Natural killer cell treated with Interleukin-12 subunit alpha and Interleukin-12 subunit beta and Interleukin-15 and Interleukin-18, amount 100 ng/mL, for 72 hours (primary cell): ENCODE results near the gene CRACDL. TPM values are rescaled to one million over a fixed set of nuclear protein-coding genes. Genes with fewer than 3 reads are reported as not detected.
"Not testable (repeated sequence)": the region's sequence is repeated elsewhere in the genome, so short reads cannot be mapped to it uniquely, and the experiment has no call there.

ENCODE experiments used
- ATAC-seq, 2 donors: fragments of 150-1000 bp; cut with Tn5 transposase in 1 of 2; sonication (Bioruptor Pico), chemical (Tn5 transposase) in 1 of 2; 2 replicates each; pipeline ENCODE4 v1.10.0; 2021
- DNase-seq: peaks from one replicate; pipeline ENCODE4 v3.0.0; 2022; ENCODE audit warnings: low spot score
- H3K27ac Mint-ChIP-seq, 2 donors: 1 replicate in 1 of 2; 2 replicates in 1 of 2; pipeline ENCODE4 v1.8.0; 2022; ENCODE audit warnings: mixed read lengths in 2 of 2, mild to moderate bottlenecking in 1 of 2, moderate library complexity in 1 of 2
- H3K27me3 Mint-ChIP-seq, 2 donors: 1 replicate in 1 of 2; 2 replicates in 1 of 2; pipeline ENCODE4 v1.8.0; 2022; ENCODE audit warnings: mixed read lengths in 2 of 2
- H3K36me3 Mint-ChIP-seq: one replicate; pipeline ENCODE4 v1.8.0; 2022; ENCODE audit warnings: mixed read lengths
- H3K4me1 Mint-ChIP-seq, 2 donors: 1 replicate in 1 of 2; 2 replicates in 1 of 2; pipeline ENCODE4 v1.8.0; 2022; ENCODE audit warnings: low read depth in 2 of 2, mixed read lengths in 2 of 2, mild to moderate bottlenecking in 1 of 2
- H3K4me3 Mint-ChIP-seq: one replicate; pipeline ENCODE4 v1.8.0; 2022; ENCODE audit warnings: mixed read lengths
- H3K9me3 Mint-ChIP-seq: 2 replicates; pipeline ENCODE4 v1.8.0; 2022; ENCODE audit warnings: mixed read lengths
- total RNA-seq, 2 donors: library from RNA; stranded (reverse); gene quantifications; one replicate each; pipeline ENCODE4 v1.2.3, GENCODE V29; 2022

Gene CRACDL
- total RNA-seq, 2 donors from 2014 or later, result 0.22 TPM; not detected in 1

DNA sequence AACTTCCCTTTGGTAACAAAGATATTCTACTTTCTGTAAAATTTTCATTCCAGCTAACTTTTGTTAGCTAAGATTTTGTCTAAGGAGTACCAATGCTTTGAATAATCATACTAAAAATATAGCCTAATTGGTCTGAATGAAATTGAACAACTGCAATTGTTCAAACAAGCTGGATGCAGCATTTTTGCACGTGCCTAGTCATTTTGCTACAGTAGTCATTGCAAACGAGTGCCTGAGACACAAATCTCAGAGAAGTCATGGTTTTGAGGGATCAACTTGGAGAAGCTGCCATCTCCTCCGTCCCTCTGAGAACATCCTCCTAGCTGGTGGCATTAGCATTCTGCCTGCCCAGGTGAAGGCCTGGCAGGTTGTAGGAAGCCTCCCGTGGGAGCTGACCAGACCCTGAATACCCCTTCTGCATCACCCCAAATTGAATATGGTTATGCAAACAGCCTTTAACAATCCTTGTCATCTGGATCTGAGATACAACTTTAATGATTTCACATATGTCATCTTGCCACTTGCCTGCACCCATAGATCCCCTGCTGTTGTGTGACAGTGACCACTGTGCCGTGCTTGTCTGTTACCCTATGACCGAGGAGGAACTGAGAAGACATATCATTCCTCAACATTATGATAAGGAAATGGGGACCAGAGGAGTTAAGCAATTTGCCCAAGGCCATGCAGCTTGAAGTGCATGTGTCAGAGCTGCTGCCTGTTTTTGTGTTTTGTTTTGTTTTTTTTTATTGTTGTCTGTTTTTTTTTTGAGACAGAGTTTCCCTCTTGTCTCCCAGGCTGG, 176.0 kb downstream of the CRACDL start:
- Mint-ChIP-seq H3K36me3 (no peaks in the 10 kb centered on the region), H3K27ac (peak overlapping the region; percentile 65 to 79), H3K27me3 (no peaks in the 10 kb centered on the region), H3K4me1 (peaks cover 24 to 30% of the 10 kb centered on the region in 2 donors), H3K4me3 (no peak overlapping the region), H3K9me3 (no peaks in the 10 kb centered on the region)
- ATAC-seq, result peak in 1 of 2 donors; percentile 27
- no peak for DNase-seq

DNA sequence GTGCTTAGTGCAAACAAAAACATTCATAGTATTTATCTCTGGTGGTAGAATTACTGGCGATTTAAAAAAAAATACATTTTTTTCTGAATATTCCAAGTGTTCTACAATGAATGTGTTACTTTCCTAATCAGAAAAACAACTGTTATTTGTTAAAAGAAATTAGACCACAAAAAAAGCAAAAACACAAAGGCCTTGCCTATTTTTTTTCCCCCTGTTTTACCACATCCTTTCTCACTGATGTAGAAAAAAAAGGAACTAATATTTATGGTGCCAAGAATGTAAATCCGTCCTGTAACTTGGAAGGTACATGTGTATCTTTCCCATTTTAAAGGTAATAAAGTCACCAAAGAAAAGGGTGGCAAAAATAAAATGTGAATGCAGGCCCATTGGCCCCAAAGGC, 176.7 kb downstream of the CRACDL start:
- peak overlapping the region; percentile 65 to 79 for H3K27ac Mint-ChIP-seq
- peaks cover 24 to 30% of the 10 kb centered on the region in 2 donors for H3K4me1 Mint-ChIP-seq
- H3K4me3 Mint-ChIP-seq, result no peak overlapping the region
- no peaks in the 10 kb centered on the region for H3K27me3 Mint-ChIP-seq
- H3K9me3 Mint-ChIP-seq, result no peaks in the 10 kb centered on the region
- H3K36me3 Mint-ChIP-seq, result no peaks in the 10 kb centered on the region
- DNase-seq, result no peak
- no peak for ATAC-seq

DNA sequence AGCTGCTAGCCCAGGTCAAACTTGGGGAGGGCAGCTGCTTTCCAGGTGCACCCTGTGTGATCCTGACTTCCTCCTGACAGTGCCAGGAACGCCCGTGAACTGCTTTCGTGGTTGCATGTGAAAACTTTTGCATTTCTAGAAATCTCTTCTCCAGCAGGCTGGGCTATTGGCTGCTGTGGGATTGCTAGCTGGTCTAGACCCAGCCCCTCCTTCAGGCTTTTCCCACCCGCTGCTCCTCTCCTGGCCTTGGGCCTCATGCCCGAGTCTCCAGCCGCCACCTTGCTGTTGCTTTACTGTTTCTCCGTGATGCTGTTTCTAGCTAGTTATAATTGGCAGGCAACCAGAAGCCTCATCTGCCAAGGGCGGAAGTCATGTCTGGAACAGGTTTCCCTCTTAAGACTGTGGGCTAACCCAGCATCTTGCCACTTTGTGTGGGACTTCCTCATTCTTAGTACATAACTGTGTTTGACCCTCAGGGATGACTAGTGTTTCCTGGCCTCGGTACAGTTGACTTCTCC, 178.1 kb downstream of the CRACDL start:
- Mint-ChIP-seq H3K4me3 (peak overlapping the region; percentile 76), H3K4me1 (peaks cover 20 to 30% of the 10 kb centered on the region in 2 donors), H3K27ac (peak overlapping the region; percentile 79 to 87), H3K9me3 (no peaks in the 10 kb centered on the region), H3K36me3 (no peaks in the 10 kb centered on the region), H3K27me3 (peaks cover 0 to 5% of the 10 kb centered on the region in 2 donors)
- DNase-seq, result no peak
- peak; percentile 82 to 84 for ATAC-seq

DNA sequence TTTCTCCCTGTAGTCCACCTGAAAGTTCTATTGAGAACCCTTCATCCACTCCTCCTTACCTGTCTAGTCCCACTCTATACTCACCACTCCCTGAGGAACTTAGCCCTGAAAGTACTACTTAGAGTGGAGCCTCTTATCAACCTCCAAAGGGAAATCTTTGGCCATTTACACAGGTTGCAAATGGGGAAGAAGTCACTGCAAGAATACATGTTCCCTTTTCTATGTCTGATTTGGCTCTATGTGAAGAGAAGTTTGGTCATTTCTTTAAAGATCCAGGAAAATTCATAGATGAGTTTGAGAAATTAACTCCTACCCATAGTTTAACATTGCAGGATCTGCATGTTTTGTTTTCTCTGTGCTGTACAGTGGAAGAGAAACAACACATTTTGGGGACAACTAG, 182.2 kb downstream of the CRACDL start:
- Mint-ChIP-seq H3K27ac (no peak overlapping the region), H3K4me1 (peaks cover 19 to 22% of the 10 kb centered on the region in 2 donors), H3K27me3 (peaks cover 0 to 17% of the 10 kb centered on the region in 2 donors), H3K4me3 (no peak overlapping the region), H3K9me3 (no peaks in the 10 kb centered on the region), H3K36me3 (no peaks in the 10 kb centered on the region)
- no peak for DNase-seq
- no peak for ATAC-seq

DNA sequence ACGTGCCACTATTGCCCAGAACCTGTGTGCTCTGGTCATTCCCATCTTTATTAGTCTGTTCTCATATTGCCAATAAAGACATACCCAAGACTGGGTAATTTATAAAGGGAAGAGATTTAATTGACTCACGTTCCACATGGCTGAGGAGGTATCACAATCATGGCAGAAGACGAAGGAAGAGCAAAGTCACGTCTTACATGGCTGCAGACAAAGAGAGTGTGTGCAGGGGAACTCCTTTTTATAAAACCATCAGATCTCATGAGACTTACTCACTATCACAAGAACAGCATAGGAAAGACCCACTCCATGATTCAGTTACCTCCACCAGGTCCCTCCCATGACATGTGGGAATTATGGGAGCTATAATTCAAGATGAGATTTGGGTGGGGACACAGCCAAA, 183.3 kb downstream of the CRACDL start:
- not testable (repeated sequence) for H3K4me3 Mint-ChIP-seq

DNA sequence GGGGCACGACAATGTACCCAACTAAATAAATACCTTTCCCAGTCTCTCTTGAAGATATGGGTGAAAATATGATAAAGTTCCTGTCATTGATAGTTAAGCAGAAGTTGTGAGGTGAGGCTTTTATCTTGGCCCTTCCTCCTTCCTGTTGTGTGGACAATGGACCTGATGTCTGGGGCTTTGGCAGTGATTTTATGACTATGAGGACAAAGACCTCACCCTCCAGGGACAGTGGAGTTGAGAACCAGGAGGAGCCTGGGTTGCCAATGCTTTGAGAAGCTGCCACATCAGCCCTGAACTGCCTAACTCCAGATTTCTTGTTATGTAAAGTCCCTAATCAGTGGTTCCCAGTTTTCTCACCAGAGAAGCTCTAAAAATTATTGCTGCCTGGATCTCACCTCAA, 184.3 kb downstream of the CRACDL start:
- H3K4me3 Mint-ChIP-seq, result no peak overlapping the region
- H3K36me3 Mint-ChIP-seq, result no peaks in the 10 kb centered on the region
- no peaks in the 10 kb centered on the region for H3K9me3 Mint-ChIP-seq

More for the DNA sequence above, 183.3 kb downstream of the CRACDL start:
- H3K27ac Mint-ChIP-seq, H3K36me3 Mint-ChIP-seq, ATAC-seq, H3K9me3 Mint-ChIP-seq, DNase-seq: not testable (repeated sequence)
- Mint-ChIP-seq H3K27me3 (peaks cover 0 to 17% of the 10 kb centered on the region in 2 donors), H3K4me1 (peaks cover 12 to 15% of the 10 kb centered on the region in 2 donors)

DNA sequence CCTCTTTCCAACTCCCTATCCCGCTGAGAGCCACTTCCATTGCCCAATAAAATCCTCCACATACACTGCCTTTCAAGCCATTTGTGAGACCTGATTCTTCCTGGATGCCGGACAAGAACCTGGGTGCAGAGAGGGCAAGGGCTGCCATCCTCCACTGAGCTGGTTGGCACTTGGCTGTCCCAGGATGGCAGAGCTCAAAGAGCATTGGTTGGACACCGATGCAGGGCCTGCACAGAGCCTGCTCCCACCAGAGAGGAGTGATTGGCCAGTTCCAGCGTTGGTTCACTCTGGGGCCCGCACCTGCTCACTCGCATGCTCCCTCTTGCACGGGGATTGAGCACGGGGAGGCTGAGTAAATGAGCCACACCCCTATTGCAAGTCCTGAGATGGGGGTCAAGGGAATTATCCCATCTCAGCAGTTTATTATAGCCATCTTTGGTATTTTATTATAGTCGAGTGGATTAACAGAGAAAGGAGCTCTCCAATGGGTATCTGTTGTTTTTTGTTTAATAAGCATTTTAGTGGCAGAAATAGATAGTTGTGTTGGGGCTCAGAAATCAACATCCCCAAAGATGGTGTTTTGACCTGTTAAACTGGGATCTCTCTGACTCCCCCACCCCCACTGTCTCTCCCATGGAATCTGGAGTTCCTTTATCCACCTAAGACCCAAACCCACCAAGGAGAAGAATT, 185.3 kb downstream of the CRACDL start:
- no peak for DNase-seq
- ATAC-seq, result no peak
- Mint-ChIP-seq H3K36me3 (no peaks in the 10 kb centered on the region), H3K27ac (no peak overlapping the region), H3K4me1 (peaks cover 5 to 7% of the 10 kb centered on the region in 2 donors), H3K27me3 (peaks cover 0 to 17% of the 10 kb centered on the region in 2 donors), H3K4me3 (no peak overlapping the region), H3K9me3 (no peaks in the 10 kb centered on the region)

More for the DNA sequence above, 184.3 kb downstream of the CRACDL start:
- Mint-ChIP-seq H3K27me3 (peaks cover 0 to 17% of the 10 kb centered on the region in 2 donors), H3K4me1 (peaks cover 5 to 7% of the 10 kb centered on the region in 2 donors), H3K27ac (no peak overlapping the region)
- ATAC-seq (no peak), DNase-seq (no peak)

DNA sequence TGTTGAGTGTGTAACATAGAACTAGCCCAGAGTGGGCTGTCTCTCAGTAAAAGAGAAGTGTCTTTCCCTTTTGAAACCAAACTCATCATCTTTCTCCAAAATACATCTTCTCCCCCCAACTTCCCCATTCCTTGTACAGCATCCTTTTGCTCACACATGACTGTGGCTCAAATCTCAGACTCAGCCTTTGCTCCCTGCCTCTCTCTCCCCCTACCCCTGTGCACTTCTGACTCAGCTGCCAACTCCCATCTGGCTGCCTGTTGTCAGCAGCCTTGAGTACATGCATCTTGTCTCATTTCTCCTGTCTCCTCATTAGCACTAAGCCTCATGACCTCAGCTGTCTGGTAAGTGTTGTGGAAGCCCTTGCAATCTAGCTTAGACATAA, 187.0 kb downstream of the CRACDL start:
- ATAC-seq (no peak), DNase-seq (no peak)
- Mint-ChIP-seq H3K4me3 (no peak overlapping the region), H3K9me3 (no peaks in the 10 kb centered on the region), H3K27me3 (peaks cover 0 to 16% of the 10 kb centered on the region in 2 donors), H3K27ac (no peak overlapping the region), H3K36me3 (no peaks in the 10 kb centered on the region), H3K4me1 (peaks cover 5 to 7% of the 10 kb centered on the region in 2 donors)

DNA sequence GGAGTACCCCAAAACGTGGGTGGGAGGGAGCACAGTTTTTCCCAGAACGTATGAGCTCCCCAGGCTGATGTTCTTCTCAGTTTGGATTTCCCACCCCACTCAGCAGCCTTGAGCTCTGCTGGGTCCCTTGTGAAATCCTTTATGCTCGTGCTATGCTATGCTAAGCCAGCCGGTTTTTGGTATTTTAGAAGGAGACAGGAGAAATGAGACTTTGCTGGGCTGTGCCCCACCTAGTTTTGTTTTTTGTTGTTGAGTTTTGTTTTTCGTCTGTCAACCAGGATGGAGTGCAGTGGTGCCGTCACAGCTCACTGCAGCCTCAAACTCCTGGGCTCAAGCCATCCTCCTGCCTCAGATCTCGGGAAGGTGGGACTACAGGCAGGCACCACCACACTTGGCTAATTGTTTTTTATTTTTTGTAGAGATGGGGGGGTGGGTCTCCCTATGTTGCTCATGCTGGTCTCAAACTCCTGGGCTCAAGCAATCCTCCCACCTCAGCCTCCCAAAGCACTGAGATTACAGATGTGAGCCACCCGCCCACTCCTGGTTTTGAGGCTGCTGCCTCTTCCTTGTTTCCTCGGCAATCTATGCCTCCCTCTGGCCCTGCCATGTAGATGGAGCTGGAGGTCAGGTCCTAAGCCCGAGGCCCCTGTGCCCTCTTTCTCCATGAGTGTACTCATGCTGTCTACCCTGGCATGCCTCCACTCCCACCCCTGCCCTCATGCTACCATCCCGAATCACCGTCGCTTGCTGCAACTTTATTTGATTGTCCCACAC, 187.5 kb downstream of the CRACDL start:
- Mint-ChIP-seq H3K27me3 (peaks cover 0 to 15% of the 10 kb centered on the region in 2 donors), H3K36me3 (no peaks in the 10 kb centered on the region), H3K27ac (no peak overlapping the region), H3K9me3 (no peaks in the 10 kb centered on the region), H3K4me1 (peaks cover 5 to 7% of the 10 kb centered on the region in 2 donors), H3K4me3 (no peak overlapping the region)
- DNase-seq, result no peak
- no peak for ATAC-seq

DNA sequence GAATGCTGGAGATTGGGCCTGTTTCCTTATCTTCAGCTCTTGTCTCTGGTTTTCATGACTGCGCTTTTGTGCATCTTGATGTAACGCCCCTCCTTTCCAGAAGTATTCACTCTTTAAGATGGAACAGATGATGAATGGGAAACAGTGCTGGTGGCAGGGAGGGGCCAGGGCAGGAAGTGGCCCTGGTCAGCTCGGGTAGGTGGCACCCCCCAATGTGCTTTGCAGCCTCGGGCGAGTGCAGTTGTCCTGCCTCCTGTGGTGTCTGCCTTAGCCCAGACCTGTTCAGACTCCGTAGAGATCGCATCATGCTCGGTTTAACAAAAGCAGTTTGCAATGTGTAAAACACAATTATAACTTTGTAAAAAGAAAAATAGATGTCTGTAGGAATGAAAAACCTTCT, 188.1 kb downstream of the CRACDL start:
- no peak overlapping the region for H3K4me3 Mint-ChIP-seq
- ATAC-seq, result no peak
- H3K27me3 Mint-ChIP-seq, result peaks cover 0 to 12% of the 10 kb centered on the region in 2 donors
- no peak for DNase-seq
- no peaks in the 10 kb centered on the region for H3K36me3 Mint-ChIP-seq
- H3K9me3 Mint-ChIP-seq, result no peaks in the 10 kb centered on the region
- no peak overlapping the region for H3K27ac Mint-ChIP-seq
- peaks cover 5 to 7% of the 10 kb centered on the region in 2 donors for H3K4me1 Mint-ChIP-seq

DNA sequence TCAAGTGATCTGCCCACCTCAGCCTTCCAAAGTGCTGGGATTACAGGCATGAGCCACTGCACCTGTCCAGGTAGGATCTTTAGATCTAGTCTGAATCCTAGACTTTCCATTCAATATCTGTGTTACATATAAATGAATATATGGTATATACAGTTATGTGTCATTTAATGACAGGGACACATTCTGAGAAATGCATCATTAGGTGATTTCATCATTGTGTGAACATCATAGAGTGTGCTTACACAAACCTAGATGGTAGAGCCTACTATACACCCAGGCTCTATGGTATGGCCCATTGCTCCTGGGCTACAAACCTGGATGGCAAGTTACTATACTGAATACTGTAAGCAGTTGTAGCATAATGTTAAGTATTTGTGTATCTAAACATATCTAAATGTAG, 189.6 kb downstream of the CRACDL start:
- DNase-seq (no peak), ATAC-seq (no peak)
- H3K27me3 Mint-ChIP-seq, result peaks cover 0 to 9% of the 10 kb centered on the region in 2 donors
- no peaks in the 10 kb centered on the region for H3K9me3 Mint-ChIP-seq
- peaks cover 5 to 7% of the 10 kb centered on the region in 2 donors for H3K4me1 Mint-ChIP-seq
- no peaks in the 10 kb centered on the region for H3K36me3 Mint-ChIP-seq
- H3K27ac Mint-ChIP-seq, result no peak overlapping the region
- H3K4me3 Mint-ChIP-seq, result no peak overlapping the region

DNA sequence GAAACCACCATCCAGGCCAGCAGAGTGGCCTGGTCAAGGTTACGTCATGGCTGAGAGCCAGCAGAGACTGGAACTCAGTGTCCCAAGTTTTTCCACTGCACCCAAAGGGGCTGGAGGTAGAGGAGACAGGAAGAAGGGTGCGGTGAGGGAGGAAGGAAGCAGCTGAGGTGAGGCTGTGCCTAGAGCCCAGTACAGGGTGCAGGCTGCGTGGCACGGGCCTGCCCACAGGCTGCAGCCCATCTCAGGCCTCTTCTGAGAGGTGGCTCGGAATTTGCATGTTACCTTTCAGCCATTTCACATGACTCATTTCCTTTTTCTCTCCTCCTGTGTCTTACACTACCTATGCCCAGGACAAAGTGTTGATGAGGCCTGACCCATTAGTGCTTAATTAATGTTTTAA, 191.4 kb downstream of the CRACDL start:
- Mint-ChIP-seq H3K9me3 (no peaks in the 10 kb centered on the region), H3K27me3 (peaks cover 0 to 8% of the 10 kb centered on the region in 2 donors), H3K36me3 (no peaks in the 10 kb centered on the region), H3K4me1 (peaks cover 5 to 7% of the 10 kb centered on the region in 2 donors), H3K4me3 (no peak overlapping the region), H3K27ac (no peak overlapping the region)
- ATAC-seq, result no peak
- DNase-seq, result no peak
